RWPE2 (cell line): ENCODE data around the gene LRRC8E.

Source experiments
- ATAC-seq: fragments of 200-7000 bp; cut with Tn5 transposase; 3 replicates; pipeline ENCODE4 v1.9.1; 2021; ENCODE audit warnings: low read depth
- DNase-seq: peaks from one replicate; pipeline ENCODE4 v3.0.0-alpha.2; 2020; ENCODE audit warnings: low spot score
- H3K27ac ChIP-seq: fragments of 450-650 bp; 2 replicates; pipeline ENCODE4 v1.5.1; 2017; ENCODE audit warnings: mild to moderate bottlenecking; ENCODE audit not compliant: poor library complexity, severe bottlenecking
- H3K27me3 ChIP-seq: fragments of 250-450 bp; sonication (Bioruptor Pico); 2 replicates; pipeline ENCODE4 v1.5.1; 2021; ENCODE audit warnings: mild to moderate bottlenecking, moderate library complexity; ENCODE audit not compliant: insufficient read depth, poor library complexity, severe bottlenecking
- H3K36me3 ChIP-seq: fragments of 250-450 bp; sonication (Bioruptor Pico); 2 replicates; pipeline ENCODE4 v1.5.1; 2020; ENCODE audit warnings: low read depth, mild to moderate bottlenecking, moderate library complexity
- H3K4me1 ChIP-seq: fragments of 250-450 bp; sonication (Bioruptor Pico); 2 replicates; pipeline ENCODE4 v1.5.1; 2021; ENCODE audit warnings: mild to moderate bottlenecking, moderate library complexity; ENCODE audit not compliant: insufficient read depth, poor library complexity, severe bottlenecking
- H3K4me3 ChIP-seq: fragments of 250-450 bp; sonication (Bioruptor Pico); 2 replicates; pipeline ENCODE4 v1.5.1; 2021; ENCODE audit warnings: mild to moderate bottlenecking, moderate library complexity; ENCODE audit not compliant: severe bottlenecking
- H3K9me3 ChIP-seq: fragments of 250-450 bp; sonication (Bioruptor Pico); 2 replicates; pipeline ENCODE4 v1.5.1; 2021; ENCODE audit warnings: mild to moderate bottlenecking, moderate library complexity; ENCODE audit not compliant: severe bottlenecking
- CTCF ChIP-seq: fragments of 450-650 bp; IDR thresholded peaks from one replicate; pipeline ENCODE4 v1.5.1; 2017; ENCODE audit warnings: mild to moderate bottlenecking, moderate library complexity; ENCODE audit not compliant: poor library complexity, severe bottlenecking

The LRRC8E gene

DNA sequence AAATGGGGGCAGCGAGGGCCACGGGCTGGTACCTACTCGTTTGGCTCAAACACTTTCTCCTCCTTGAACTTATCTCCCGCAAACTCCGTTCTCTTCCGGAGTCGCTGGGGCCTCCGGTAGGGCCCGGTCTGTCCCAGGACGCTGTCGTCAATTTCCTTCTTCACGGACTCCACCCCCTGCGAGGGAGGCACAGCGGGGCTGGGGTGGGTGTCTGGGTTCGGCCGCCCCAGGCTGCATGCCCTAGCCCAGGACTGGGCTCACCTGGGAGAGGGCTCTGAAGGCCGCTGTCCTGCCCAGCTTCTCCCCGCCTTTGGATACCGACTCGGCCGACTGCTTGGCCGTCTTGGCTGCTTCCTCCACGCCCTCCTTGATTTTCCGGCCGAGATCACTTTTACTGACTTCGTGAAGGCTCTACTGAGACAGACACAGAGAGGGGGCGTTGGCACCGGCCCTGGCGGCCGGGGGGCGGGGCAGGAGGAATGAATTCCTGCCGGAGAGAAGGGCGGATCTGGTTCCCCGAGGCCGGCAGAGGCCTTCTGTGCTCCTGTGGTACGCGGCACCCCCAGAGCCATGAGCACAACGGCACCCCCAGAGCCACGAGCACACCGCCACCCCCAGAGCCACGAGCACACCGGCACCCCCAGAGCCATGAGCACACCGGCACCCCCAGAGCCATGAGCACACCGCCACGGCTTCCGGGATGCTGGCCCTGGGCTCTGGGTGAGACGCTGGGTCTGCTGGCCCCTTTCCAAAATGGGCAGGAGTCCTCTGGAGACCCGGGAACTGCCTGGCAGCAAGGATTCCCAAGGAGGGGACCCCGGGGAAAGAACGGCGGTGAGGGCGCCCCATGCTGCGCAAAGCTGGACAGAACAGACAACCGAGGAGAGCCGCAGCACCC is 45.8 kb downstream of the LRRC8E start:
- Histone ChIP-seq H3K4me1 (peaks cover 7% of the 10 kb centered on the region), H3K4me3 (no peak overlapping the region), H3K27ac (no peak overlapping the region), H3K36me3 (peaks cover 87% of the 10 kb centered on the region), H3K27me3 (no peaks in the 10 kb centered on the region), H3K9me3 (no peaks in the 10 kb centered on the region)
- ATAC-seq: no peak
- no peak for DNase-seq
- TF ChIP-seq CTCF: no peak

DNA sequence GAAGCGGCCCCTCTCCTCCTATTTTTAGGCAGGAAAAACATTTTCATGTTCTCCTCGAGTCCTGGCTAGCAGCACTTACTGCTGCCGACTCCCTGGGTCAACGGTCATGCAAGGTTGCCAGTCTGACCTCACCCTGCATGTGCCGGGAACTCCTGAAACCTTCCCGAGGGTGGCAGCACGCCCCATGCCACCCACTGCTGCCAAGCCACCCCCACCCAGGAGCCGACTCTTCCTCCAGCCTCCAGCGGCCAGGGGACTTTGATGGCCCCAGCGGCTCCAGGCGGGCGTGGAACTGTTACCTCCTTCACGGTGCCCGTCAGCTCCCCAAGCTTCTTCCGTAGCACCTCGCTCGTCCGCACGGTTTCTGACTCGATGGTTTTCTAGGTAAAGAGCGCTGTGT is 46.5 kb downstream of the LRRC8E start:
- Histone ChIP-seq H3K27ac (no peak overlapping the region), H3K9me3 (no peaks in the 10 kb centered on the region), H3K27me3 (no peaks in the 10 kb centered on the region), H3K4me1 (peaks cover 2% of the 10 kb centered on the region), H3K4me3 (no peak overlapping the region), H3K36me3 (peaks cover 87% of the 10 kb centered on the region)
- DNase-seq (no peak), ATAC-seq (no peak)
- no peak for TF ChIP-seq CTCF

DNA sequence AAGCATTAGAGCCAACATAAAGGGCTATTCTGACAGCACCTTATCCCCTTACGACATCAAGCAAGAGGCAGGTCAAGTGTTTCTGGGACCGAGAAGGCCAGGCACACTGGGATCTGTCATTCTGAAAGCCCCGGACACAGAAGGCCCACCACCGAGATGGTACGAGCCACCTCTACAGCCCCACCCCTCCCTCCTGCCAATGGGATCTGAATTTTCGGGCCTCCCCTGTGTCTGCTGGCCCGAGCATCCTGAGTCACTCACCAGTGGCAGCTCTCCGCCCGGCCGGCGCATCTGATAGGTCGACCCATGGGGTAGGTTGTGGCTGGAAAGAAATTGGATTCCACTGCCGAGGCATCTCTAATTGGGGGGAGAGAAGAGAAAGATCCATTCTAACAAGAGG is 52.5 kb downstream of the LRRC8E start:
- H3K36me3 ChIP-seq: peaks cover 54% of the 10 kb centered on the region
- DNase-seq (no peak), ATAC-seq (no peak)
- no peak overlapping the region for H3K4me3 ChIP-seq
- TF ChIP-seq CTCF: no peak
- no peaks in the 10 kb centered on the region for H3K9me3 ChIP-seq
- H3K27ac ChIP-seq: no peak overlapping the region
- H3K4me1 ChIP-seq: no peaks in the 10 kb centered on the region
- no peaks in the 10 kb centered on the region for H3K27me3 ChIP-seq

DNA sequence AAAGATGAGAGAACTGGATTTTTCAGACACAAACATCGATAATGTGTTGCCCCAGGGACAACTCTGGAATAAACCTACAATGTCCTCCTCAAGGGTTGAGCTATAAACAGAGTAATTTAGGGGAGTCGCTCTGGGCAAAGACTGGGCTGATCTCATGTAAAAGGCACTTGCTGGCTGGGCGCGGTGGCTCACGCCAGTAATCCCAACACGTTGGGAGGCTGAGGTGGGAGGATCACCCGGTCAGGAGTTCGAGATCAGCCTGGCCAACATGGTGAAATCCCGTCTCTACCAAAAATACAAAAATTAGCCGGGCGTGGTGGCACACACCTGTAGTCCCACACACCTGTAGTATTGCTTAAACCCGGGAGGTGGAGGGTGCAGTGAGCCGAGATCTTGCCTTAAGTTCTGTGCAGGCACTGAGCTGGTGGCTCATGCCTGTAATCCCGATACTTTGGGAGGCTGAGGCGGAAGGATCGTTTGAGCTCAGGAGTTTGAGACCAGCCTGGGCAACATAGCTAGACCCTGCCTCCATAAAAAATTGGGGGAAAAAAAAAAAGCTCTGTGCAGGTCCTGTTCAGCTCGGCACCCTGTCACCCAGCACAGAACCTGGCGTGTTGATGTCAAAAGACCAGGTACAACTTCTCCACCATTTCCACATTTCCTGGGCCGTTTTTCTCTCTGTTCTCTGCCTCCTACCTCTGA is 53.7 kb downstream of the LRRC8E start:
- TF ChIP-seq CTCF: no peak
- H3K4me3 ChIP-seq: no peak overlapping the region
- peaks cover 42% of the 10 kb centered on the region for H3K36me3 ChIP-seq
- no peak overlapping the region for H3K27ac ChIP-seq
- no peaks in the 10 kb centered on the region for H3K9me3 ChIP-seq
- DNase-seq (no peak), ATAC-seq (no peak)
- no peaks in the 10 kb centered on the region for H3K4me1 ChIP-seq
- no peaks in the 10 kb centered on the region for H3K27me3 ChIP-seq
